GM19025 (cell line): ENCODE results near the gene ZNF362.
"Not testable (repeated sequence)": the region's sequence is repeated elsewhere in the genome, so short reads cannot be mapped to it uniquely, and the experiment has no call there.

Source experiments
- ATAC-seq: cut with Tn5 transposase; IDR thresholded peaks from one replicate; pipeline ENCODE4 v1.9.1; 2021; ENCODE audit warnings: mild to moderate bottlenecking, low read depth, moderate library complexity; ENCODE audit not compliant: unreplicated experiment

ZNF362 gene

DNA sequence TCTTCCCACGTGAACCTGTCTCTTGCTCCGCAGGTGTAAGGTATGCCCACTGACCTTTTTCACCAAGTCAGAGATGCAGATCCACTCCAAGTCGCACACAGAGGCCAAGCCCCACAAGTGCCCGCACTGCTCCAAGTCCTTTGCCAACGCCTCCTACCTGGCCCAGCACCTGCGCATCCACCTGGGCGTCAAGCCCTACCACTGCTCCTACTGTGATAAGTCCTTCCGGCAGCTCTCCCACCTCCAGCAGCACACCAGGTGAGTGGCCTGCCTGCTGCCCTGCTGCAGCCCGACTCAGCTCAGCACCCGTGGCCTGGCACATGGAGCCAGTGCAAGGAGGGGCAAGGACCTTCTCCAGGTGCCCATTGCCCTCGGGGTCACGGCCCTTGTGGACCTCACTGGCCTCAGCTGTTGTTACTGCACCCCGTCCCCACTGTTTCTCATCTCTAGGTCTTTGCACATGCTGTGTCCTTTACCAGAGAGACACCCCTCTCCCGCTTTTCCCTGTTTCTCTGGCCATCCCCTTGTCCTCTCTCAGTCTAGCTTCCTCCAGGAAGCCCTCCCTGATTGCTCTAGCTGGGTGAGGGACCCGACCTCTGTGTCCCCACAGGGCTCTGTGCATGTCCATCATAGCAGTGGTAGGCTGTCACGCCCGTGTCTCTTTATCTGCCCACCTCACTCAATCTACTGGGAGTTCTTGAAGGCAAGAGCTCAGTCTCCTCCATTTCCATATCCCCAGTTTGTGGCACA is 25.4 kb downstream of the ZNF362 start:
- ATAC-seq: no peak

DNA sequence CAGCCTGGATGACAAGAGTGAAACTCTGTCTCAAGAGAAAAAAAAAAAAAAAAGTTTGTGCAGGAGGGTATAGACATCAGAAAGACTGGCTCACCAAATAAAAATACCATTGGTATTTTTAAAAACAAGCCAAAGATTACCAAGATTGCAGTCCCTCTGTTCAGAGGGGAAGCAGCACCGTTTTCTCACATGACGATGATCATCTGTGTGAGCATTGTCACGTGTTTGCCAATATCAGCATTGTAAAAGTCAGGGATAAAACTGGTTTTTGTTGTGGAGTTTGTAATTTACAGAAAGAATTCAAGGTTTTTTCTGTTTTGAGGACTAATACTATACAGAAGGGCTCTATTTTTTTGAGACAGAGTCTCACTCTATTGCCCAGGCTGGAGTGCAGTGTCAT is 26.5 kb downstream of the ZNF362 start:
- no peak for ATAC-seq

DNA sequence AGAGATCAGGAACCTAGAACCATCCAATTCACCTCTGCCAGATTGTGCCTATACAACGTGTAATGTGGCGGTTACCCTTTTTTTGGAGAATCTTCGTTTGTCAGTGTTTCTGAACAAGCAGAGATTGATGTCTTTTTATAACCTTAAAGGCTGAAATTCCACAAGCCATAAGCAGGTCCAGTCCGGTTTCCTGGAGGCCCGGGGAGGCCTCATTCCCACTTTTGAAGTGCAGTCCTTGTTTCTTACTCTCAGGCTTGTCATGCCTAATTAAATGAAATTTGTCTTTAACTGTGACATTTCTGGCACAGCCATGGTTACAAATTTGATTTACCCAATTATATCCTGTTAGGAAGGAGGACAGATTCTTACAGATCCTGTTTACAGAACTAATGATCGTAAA is 27.8 kb downstream of the ZNF362 start:
- ATAC-seq: no peak

DNA sequence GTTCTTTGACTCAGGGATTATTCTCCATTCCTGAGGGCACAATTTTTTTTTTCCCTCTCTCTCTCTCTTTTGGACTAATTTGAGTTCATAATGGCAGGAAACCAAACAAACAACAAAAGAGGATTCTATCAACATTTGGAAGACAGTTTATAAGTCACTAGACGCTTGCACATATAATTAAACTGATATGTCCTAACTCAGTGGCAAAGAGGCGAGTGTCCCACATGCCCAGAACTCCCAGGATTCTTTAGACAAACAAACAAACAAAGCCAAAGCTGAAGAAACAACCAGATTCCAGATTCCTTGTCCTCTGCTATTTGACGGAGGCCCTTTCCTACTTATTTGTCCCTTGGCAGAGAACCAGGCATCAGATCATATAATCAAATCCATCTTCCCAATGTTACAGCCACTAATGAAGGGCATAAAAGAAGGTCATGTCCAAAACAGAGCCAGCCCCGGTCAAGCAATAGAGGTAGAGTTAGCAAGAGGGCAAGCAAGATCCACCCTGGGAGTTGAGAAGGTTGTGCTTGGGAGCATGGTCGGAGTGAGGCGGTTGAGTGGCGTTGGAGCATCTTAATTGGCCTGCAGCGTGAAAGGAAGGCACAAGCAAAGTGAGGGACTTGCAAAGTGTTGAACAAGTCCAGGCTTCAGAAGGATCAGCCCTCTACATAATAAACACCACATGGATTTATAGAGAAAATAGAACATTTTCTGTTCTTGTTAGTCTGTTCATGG is 30.3 kb downstream of the ZNF362 start:
- no peak for ATAC-seq

DNA sequence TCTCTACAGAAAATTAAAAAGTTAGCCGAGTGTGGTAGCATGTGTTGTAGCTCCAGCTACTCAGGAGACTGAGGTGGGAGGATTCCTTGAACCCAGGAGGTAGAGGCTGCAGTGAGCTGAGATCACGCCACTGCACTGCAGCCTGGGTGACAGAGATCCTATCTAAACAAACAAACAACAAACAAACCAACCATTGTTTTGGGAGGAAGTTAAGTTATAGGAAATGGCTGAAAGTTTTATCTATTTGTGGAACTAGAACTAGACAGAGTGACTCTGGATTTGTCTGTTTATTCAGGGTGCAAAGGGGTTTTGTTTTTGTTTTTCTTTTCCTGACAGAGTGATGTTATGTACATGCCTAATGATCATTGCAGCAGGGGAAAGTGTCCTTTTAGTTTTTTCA is 31.0 kb downstream of the ZNF362 start:
- ATAC-seq: no peak

DNA sequence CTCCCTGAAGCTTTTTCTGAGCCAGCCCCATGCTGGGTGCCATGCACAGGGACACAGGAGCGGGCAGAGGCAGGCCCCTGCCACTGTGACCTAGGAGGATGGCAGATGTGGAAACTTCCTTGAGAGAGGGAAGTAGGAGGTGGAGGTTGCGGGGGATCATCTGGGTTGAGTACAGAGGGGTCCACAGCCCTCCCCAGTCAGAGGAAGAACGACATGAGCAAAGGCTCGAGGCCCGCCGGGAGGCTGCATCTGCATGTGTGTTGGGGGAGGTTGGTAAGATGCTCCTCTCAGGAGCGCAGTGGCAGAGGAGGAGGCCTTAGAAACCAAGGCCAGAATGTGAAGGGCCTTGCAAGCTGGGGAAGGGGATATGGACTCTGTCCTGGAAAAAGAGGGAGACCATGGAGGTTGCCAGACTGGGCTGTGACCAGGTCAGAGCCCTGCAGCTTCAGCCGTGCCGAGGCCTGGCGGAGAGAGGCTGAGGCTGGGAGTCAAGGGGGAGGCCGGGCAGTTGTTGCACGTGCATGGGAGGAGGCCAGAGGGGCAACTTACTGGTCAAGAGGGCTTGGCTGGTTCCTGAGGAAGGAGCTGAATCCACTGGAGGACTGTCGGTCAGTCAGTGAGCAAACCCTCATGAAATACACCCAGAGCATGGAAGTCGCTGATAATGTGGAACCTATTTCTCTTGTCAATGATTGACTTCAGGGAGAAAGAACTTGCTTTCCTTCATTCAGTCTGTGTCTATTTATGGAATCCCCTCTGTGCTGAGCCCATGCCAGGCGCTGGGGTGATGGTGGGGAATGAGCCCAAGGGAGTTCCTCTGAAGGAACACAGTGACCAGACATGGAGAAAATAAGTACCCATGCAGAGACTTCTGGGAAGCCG is 32.9 kb downstream of the ZNF362 start:
- ATAC-seq: no peak

DNA sequence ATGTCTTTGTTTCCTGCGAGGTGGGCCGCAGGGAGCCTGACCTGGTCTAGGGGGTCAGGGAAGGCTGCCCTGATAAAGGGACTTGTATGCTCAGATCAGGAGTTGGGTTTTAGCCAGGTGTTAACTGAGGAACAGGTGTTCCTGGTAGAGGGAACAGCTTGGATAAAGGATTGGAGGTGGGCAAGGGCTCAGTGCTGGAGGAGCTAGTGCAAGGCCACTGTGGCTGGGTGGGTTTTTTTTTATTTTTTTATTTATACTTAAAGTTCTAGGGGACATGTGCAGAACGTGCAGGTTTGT is 33.5 kb downstream of the ZNF362 start:
- no peak for ATAC-seq

DNA sequence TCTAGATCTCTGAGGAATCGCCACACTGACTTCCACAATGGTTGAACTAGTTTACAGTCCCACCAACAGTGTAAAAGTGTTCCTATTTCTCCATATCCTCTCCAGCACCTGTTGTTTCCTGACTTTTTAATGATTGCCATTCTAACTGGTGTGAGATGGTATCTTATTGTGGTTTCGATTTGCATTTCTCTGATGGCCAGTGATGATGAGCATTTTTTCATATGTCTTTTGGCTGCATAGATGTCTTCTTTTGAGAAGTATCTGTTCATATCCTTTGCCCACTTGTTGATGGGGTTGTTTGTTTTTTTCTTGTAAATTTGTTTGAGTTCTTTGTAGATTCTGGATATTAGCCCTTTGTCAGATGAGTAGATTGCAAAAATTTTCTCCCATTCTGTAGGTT is 34.3 kb downstream of the ZNF362 start:
- ATAC-seq: not testable (repeated sequence)

DNA sequence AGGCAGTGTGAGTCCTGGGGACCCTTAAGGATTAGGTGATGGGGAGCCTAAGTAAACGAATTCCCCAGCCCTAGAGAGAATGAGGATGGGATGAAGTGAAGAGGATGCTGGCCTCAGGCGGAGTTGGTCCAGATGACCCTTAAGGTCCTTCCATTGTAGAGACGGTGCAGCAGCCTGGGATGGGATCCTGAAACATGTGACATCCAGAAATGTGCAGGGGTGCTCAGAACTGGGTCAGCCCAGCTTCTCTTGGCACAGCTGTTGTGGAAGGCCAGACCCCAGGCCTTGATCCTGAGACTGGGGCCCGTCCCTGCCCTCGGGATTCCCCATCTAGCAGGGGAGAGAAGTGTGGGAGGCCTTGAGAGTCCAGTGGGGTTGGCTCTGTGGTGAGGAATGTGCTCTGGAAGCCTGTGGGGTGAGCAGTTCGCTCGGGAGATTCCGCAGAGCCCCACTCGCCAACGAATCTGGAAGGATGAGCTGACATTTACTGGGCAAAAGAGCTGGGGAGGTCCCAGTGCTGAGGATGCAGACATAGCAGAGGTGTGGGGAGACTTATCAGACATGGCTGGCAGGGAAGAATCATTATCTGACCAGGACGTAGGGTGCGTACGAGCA is 36.5 kb downstream of the ZNF362 start:
- no peak for ATAC-seq

DNA sequence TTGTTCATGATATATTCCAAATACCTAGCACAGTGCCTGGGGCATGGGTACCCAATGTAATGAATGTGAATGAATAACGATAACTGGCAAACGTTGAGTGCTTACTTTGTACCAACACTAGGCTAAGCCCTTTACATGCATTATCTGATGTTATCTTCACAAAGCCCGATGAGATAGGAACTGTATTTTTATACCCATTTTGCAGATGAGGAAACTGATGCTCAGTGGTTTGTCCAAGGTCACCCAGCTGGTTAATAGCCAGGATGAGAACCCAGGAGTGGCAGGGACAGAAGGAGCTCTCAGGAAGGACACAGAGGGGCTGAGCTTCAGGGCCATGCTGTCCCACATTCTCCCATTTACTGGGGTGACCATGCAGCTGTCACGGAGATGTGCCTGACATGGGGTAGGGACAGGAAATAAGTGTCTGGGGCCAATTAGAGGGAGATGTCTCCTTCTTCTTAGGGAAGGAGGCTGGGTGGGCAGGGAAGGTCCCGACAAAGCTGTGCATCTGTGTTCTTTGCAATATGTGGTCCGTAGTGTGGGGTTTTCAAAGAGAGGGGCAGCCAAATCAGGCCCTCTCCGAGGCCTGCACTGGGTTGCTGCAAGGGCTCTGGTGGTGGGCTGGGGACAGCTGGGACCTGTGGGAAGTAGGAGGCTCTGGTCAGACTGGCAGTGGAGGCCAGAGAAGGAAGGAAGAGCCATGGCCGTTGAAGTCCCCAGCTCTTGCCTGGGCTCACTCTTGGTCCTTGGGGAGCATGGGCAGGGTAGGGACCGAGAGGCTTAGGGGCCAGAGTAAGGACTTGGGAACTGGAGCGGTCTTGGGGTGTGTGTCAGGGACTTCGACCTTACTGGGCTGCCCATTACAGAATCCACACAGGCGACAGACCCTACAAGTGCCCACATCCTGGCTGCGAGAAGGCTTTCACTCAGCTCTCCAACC is 38.0 kb downstream of the ZNF362 start:
- no peak for ATAC-seq

DNA sequence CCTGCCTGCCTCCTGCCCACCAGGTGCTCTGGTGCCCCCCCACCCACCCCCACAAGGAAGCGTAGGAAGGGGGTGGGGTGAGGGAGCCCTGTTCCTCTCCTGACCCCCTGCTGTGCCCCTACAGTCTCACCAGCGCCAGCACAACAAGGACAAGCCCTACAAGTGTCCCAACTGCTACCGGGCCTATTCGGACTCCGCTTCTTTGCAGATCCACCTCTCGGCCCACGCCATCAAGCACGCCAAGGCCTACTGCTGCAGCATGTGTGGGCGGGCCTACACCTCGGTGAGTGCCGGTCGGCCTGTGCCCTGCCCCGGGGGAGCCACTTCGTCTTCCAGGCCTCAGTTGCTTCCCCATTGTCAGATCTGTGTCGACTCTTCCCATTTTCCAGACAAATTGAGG is 38.7 kb downstream of the ZNF362 start:
- ATAC-seq: no peak

DNA sequence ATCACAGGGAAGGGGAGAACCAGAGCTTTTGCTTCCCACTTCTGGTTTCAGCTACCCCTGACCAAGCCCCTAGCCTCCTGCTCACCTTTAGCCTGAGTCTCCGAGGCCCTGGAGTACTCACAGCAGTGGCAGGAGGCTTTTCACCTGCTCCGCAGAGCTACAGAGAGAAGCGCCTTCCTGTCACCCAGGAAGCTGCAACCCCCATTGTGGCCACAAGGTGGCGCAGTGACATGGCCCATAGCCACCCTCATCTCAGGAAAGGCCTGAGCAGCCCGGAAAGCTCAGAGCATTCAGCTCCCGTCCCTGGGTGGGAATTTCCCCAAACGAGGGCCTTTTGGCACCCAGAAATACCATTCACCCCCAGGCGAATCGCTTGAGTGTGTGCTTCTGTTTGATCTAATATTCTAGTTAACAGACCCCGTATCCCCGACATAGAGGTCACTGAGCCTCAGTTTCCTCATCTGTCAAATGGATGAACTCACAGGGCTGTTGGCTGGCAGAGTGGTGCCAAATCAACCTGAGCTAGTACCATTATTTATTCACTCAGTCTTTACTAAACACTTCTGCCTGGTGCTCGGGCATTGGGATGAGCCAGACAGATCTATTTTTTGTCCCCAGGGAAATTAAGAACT is 39.3 kb downstream of the ZNF362 start:
- no peak for ATAC-seq

DNA sequence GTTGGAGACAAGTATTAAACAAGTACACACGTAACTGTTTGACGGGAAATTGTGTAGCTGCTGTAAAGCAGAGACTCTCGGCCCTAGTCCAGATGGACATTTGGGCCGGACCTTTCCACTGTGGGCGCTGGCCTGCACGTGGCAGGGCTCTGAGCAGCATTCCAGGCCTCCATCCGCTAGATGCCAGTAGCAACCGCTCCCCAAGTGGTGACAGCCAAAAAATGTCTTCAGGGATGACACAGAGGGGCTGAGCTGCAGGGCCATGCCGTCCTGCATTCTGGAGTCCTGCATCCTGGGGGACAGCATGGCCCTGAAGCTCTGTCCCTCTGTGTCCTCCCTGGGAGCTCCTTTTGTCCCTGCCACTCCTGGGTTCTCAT is 39.8 kb downstream of the ZNF362 start:
- ATAC-seq: no peak

DNA sequence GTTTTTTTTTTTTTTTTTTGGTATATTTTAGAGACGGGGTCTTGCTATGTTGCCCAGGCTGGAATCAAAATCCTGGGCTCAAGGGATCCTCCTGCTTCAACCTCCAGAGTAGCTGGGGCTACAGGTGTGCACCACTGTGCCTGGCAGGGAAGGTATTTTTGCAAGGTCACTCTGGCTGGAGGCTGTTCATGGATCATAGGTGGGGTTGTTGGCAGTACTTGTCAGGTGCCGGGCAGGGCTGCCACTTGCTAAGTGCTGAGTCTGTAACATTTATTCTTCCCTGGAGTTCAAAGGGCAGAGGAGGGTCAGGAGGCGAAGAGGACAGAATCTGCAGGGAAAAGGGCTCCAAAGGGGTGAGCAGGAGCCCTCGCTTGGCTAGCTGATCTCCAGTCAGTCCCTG is 40.5 kb downstream of the ZNF362 start:
- ATAC-seq: no peak

DNA sequence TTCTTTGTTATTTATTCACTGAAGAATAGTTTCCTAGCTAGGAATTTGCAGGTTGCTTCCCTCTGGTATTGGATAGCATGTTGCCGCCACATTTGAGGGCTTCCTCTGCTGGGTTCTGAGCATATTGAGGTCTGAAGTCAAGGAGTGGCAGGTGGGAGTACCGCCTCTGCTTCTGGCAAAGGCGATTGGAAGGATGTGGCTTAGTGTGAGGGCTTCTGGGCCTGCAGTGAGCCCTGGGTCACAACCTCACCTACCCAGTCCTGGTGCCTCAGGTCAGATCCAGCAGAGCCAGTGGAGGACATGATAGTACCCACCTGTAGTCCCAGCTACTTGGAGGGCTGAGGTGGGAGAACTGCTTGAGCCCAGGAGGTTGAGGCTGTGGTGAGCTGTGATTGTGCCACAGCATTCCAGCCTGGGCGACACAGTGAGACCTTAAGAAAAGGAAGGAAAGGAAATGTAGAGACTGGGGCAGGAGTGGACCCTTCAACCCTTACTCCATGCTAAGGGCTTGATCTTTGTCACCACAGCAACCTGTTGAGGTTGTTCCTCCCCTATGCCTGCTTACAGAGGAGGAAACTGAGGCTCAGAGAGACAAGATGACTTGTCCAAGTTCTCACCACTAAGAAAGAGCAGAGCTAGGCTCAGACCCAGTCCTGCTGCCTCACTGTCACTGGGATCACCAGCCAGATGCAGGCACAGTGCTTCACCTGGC is 41.8 kb downstream of the ZNF362 start:
- no peak for ATAC-seq

DNA sequence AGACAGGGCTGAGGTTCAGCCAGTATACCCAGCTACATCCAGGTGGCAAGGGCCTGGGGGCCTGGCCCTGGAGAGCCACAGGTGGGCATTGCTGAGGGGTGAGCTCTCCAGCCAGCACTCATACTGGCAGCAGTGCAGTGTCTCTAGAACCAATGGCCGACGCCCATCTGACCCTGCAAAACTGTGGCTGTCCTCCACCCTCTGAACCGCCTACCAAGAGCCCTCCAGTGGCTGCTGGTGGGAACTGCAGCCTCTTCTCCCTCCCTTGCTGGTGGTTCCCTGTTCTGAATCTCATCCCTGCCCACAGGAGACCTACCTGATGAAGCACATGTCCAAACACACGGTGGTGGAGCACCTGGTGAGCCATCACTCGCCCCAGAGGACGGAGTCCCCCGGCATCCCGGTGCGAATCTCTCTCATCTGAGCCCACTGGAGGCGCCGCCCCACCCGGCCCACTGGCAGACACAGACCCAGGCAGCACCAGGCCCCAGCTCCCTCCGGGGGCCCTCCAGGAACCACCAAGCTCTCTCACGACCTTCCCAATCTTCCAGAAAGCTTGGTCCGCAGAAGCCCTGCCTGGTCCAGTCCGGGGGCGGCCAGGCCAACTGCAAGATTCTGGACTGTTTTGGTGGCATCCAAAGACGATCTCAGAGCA is 42.5 kb downstream of the ZNF362 start:
- ATAC-seq: no peak

DNA sequence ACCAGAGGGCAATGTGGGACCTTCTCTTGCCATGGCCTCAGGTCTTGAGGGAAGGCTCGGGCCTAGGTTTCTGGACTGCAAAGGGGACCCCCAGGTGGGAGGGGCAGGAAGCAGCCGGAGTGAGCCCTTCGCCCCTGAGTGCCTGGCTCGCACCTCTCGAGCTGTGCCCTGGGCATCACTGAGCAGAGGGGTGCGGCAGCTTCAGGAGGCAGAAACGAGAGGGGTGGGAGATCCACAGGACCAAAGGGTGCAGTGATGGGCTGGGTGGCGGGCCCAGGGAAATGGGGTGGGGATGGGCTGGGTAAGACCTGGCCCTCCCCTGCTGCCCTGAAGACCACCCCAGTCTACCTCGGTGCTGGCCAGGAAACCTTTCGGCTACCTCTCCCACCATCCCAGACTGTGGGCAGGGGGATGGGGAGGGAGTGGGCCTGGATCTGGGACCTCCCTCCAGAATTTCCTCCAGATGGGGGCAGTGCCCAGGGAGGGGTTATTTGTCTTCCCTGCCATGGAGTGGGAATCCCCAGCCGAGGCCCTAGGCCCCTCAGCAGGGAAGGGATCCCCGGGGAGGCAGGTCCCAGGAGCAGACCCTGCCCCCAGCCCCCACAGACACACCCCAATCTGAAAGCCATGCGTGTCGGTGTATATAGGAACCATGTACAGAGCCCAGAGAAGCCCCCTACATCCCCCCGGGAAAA is 43.3 kb downstream of the ZNF362 start:
- no peak for ATAC-seq

DNA sequence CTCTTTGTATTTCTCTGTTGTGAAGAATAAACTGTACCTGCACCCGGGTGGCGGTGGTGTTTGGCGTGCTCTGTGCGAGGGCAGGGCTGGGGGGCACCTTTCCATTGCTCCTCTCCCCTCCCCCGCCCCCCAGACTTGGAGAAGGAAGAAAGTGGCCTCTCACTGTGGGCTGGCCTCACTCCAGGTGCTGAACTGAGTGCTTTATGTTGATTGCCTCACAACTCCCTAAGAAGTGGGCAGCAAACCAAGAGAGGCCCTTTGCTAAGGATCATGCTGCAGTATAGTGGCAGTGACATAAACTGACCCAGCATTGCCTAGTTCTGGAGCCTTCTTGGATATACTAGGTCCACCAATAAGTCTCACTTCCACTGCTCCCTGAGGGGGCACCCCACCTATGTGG is 44.4 kb downstream of the ZNF362 start:
- no peak for ATAC-seq
